Naive thymus-derived CD8-positive, alpha-beta T cell (primary cell): ENCODE results near the gene KLC4. TPM values are rescaled to one million over a fixed set of nuclear protein-coding genes. Genes with fewer than 3 reads are reported as not detected.

Source experiments
- ATAC-seq, 2 donors: fragments of 150-1000 bp; cut with Tn5 transposase in 1 of 2; sonication (Bioruptor Pico), chemical (Tn5 transposase) in 1 of 2; 1 replicate in 1 of 2; 2 replicates in 1 of 2; pipeline ENCODE4 v1.10.0; 2021; ENCODE audit warnings: mild to moderate bottlenecking in 2 of 2, moderate library complexity in 2 of 2
- POLR2A ChIA-PET: fragments of 350-600 bp; sonication (Branson Sonifier 250); formaldehyde crosslinking; loops from one replicate; lab custom pipeline; 2021; ENCODE audit warnings: antibody characterized with exemption; lab: Charles Lee
- DNase-seq, 10 donors: peaks; one replicate each; pipeline versions ENCODE4 v3.0.0 to v3.0.0-alpha.2; 2020 to 2022
- H3K27ac Mint-ChIP-seq, 10 donors: one replicate each; pipeline ENCODE4 v1.8.0; 2020 to 2022; ENCODE audit warnings: mild to moderate bottlenecking in 10 of 10, mixed read lengths in 10 of 10, moderate library complexity in 4 of 10, inconsistent platforms in 1 of 10
- H3K27me3 Mint-ChIP-seq, 5 donors: one replicate each; pipeline ENCODE4 v1.8.0; 2021 to 2022; ENCODE audit warnings: mixed read lengths in 5 of 5
- H3K36me3 Mint-ChIP-seq, 3 donors: one replicate each; pipeline ENCODE4 v1.8.0; 2020 to 2022; ENCODE audit warnings: mixed read lengths in 3 of 3, mild to moderate bottlenecking in 2 of 3, inconsistent platforms in 1 of 3
- H3K4me1 Mint-ChIP-seq, 4 donors: one replicate each; pipeline ENCODE4 v1.8.0; 2021 to 2022; ENCODE audit warnings: mixed read lengths in 4 of 4
- H3K4me3 Mint-ChIP-seq, 10 donors: one replicate each; pipeline ENCODE4 v1.8.0; 2020 to 2022; ENCODE audit warnings: mild to moderate bottlenecking in 10 of 10, mixed read lengths in 10 of 10, moderate library complexity in 6 of 10, inconsistent platforms in 1 of 10
- H3K9me3 Mint-ChIP-seq, 9 donors: one replicate each; pipeline ENCODE4 v1.8.0; 2020 to 2022; ENCODE audit warnings: mixed read lengths in 9 of 9, mild to moderate bottlenecking in 3 of 9, inconsistent platforms in 1 of 9, moderate library complexity in 1 of 9
- polyA plus RNA-seq, 3 donors: library from polyadenylated mRNA; unstranded; fragments of 300-500 nt; fragmentation: Illumina TruSeq; gene quantifications; one replicate each; pipeline ENCODE4 v1.2.3, GENCODE V29; 2021
- total RNA-seq, 8 experiments: library from RNA in 2 of 8; stranded (reverse) in 2 of 8; gene quantifications; one replicate each; pipeline ENCODE4 v1.2.3 and lab custom pipeline; 2021 to 2026

Gene KLC4
- total and polyA plus RNA-seq, 5 experiments from 2014 or later, result 9.9 to 64.6 (median 12.7) TPM

GRCh38 chr6:43020052-43020705 lies 39.3 kb upstream of the KLC4 start:
- POLR2A ChIA-PET, result interaction anchor here (0.6 to 3.7 kb wide), 12 partner anchors 9 to 496 kb away, joined by 3 to 38 read pairs (median 6); partner anchors contain the start of genes CNPY3, CUL7, KLC4 and MRPL2
- Mint-ChIP-seq H3K27me3 (no peaks in the 10 kb centered on the region), H3K4me1 (peaks cover 37 to 60% (median 54%) of the 10 kb centered on the region in 4 donors), H3K36me3 (peaks cover 0 to 52% (median 4%) of the 10 kb centered on the region in 3 donors), H3K27ac (peak overlapping the region; percentile 44 to 93 (median 76)), H3K4me3 (peak overlapping the region; percentile 4 to 97 (median 72)), H3K9me3 (no peaks in the 10 kb centered on the region)
- ATAC-seq (no peak), DNase-seq (peak in 1 of 10 donors; percentile 15)

GRCh38 chr6:43020847-43021246 lies 38.6 kb upstream of the KLC4 start:
- H3K27ac Mint-ChIP-seq, result peak overlapping the region in 9 of 10 donors; percentile 68 to 93 (median 89)
- no peaks in the 10 kb centered on the region for H3K9me3 Mint-ChIP-seq
- H3K4me1 Mint-ChIP-seq, result peaks cover 36 to 54% (median 52%) of the 10 kb centered on the region in 4 donors
- peak in 1 of 10 donors; percentile 57 for DNase-seq
- H3K4me3 Mint-ChIP-seq, result peak overlapping the region; percentile 78 to 99 (median 89)
- peaks cover 0 to 57% (median 4%) of the 10 kb centered on the region in 3 donors for H3K36me3 Mint-ChIP-seq
- POLR2A ChIA-PET, result interaction anchor here (0.6 to 3.7 kb wide), 12 partner anchors 10 to 495 kb away, joined by 3 to 38 read pairs (median 6); partner anchors contain the start of genes CNPY3, CUL7, CUL9 and KLC4
- no peak for ATAC-seq
- H3K27me3 Mint-ChIP-seq, result no peaks in the 10 kb centered on the region

- H3K4me3 Mint-ChIP-seq, result peak within 1 kb of the TSS; percentile 95 to 99 (median 98)
- peak within 1 kb of the TSS; percentile 68 to 97 (median 93) for H3K27ac Mint-ChIP-seq
- H3K27me3 Mint-ChIP-seq, result no peaks in the 10 kb centered on the region
- H3K36me3 Mint-ChIP-seq, result peaks cover 0 to 61% (median 4%) of the 10 kb centered on the region in 3 donors
- DNase-seq, result peak; percentile 39 to 76 (median 58)
- POLR2A ChIA-PET, result interaction anchor here (0.6 to 3.7 kb wide), 14 partner anchors 11 to 495 kb away, joined by 3 to 38 read pairs (median 4); partner anchors contain the start of genes CNPY3, CUL7, CUL9 and KLC4
- peak; percentile 83 to 88 for ATAC-seq
- H3K9me3 Mint-ChIP-seq, result no peaks in the 10 kb centered on the region
- H3K4me1 Mint-ChIP-seq, result peaks cover 34 to 50% (median 48%) of the 10 kb centered on the region in 4 donors
Observed at GRCh38 chr6:43021270-43022047, 38.0 kb upstream of the KLC4 start, which contains the start of gene RRP36. TSS of gene RRP36 (plus strand) at chr6:43021623. CDS start at chr6:43021655, 32 bp downstream.

- DNase-seq (no peak), ATAC-seq (no peak)
- H3K27me3 Mint-ChIP-seq, result no peaks in the 10 kb centered on the region
- H3K4me3 Mint-ChIP-seq, result peak overlapping the region in 8 of 10 donors; percentile 1 to 65 (median 44)
- H3K4me1 Mint-ChIP-seq, result peaks cover 16 to 35% (median 32%) of the 10 kb centered on the region in 4 donors
- peak overlapping the region in 9 of 10 donors; percentile 2 to 88 (median 59) for H3K27ac Mint-ChIP-seq
- POLR2A ChIA-PET, result interaction anchor here (1.0 to 2.8 kb wide), 4 partner anchors 10 to 95 kb away, joined by 3 to 17 read pairs (median 4); partner anchors contain the start of genes CNPY3, KLHDC3 and MEA1
- peaks cover 0 to 64% (median 0%) of the 10 kb centered on the region in 3 donors for H3K36me3 Mint-ChIP-seq
- no peaks in the 10 kb centered on the region for H3K9me3 Mint-ChIP-seq
Observed at GRCh38 chr6:43024436-43024835, 35.0 kb upstream of the KLC4 start.

GRCh38 chr6:43026365-43026764 lies 33.1 kb upstream of the KLC4 start:
- Mint-ChIP-seq H3K4me3 (no peak overlapping the region), H3K27me3 (no peaks in the 10 kb centered on the region), H3K36me3 (peaks cover 0 to 76% (median 4%) of the 10 kb centered on the region in 3 donors), H3K27ac (peak overlapping the region in 1 of 10 donors; percentile 56), H3K4me1 (peaks cover 14 to 26% (median 24%) of the 10 kb centered on the region in 4 donors), H3K9me3 (no peaks in the 10 kb centered on the region)
- no peak for ATAC-seq
- DNase-seq, result peak in 1 of 10 donors; percentile 7
- POLR2A ChIA-PET, result interaction anchor here (1.3 kb wide), 1 partner anchor 97 kb away, joined by 3 read pairs; the partner anchor contains the start of gene CNPY3

GRCh38 chr6:43029120-43029519 lies 30.3 kb upstream of the KLC4 start:
- Mint-ChIP-seq H3K4me3 (no peak overlapping the region), H3K9me3 (no peaks in the 10 kb centered on the region), H3K4me1 (peaks cover 4 to 16% (median 12%) of the 10 kb centered on the region in 4 donors)

GRCh38 chr6:43032326-43032725 lies 27.1 kb upstream of the KLC4 start:
- H3K27me3 Mint-ChIP-seq, result no peaks in the 10 kb centered on the region
- H3K4me3 Mint-ChIP-seq, result no peak overlapping the region
- DNase-seq, result no peak
- POLR2A ChIA-PET, result no interaction called here
- ATAC-seq, result no peak
- H3K9me3 Mint-ChIP-seq, result no peaks in the 10 kb centered on the region
- peaks cover 0 to 5% (median 3%) of the 10 kb centered on the region in 4 donors for H3K4me1 Mint-ChIP-seq
- H3K27ac Mint-ChIP-seq, result peak overlapping the region in 2 of 10 donors; percentile 27 to 86
- peaks cover 0 to 84% (median 7%) of the 10 kb centered on the region in 3 donors for H3K36me3 Mint-ChIP-seq

More at GRCh38 chr6:43029120-43029519, 30.3 kb upstream of the KLC4 start:
- peaks cover 0 to 93% (median 7%) of the 10 kb centered on the region in 3 donors for H3K36me3 Mint-ChIP-seq
- POLR2A ChIA-PET, result interaction anchor here (1.0 kb wide), 1 partner anchor 99 kb away, joined by 4 read pairs; the partner anchor contains the start of gene CNPY3
- H3K27ac Mint-ChIP-seq, result peak overlapping the region in 1 of 10 donors; percentile 43
- no peaks in the 10 kb centered on the region for H3K27me3 Mint-ChIP-seq
- no peak for ATAC-seq
- no peak for DNase-seq

- Mint-ChIP-seq H3K9me3 (no peaks in the 10 kb centered on the region), H3K27me3 (no peaks in the 10 kb centered on the region), H3K36me3 (peaks cover 0 to 79% (median 10%) of the 10 kb centered on the region in 3 donors), H3K4me3 (no peak overlapping the region), H3K27ac (peak overlapping the region in 9 of 10 donors; percentile 18 to 82 (median 55)), H3K4me1 (peaks cover 0 to 4% (median under 1%) of the 10 kb centered on the region in 4 donors)
- POLR2A ChIA-PET, result interaction anchor here (0.6 to 1.0 kb wide), 3 partner anchors 20 to 482 kb away, joined by 3 to 4 read pairs (median 3); partner anchors contain the start of genes CUL7, KLHDC3 and MEA1
- DNase-seq (no peak), ATAC-seq (no peak)
Observed at GRCh38 chr6:43033496-43034189, 25.8 kb upstream of the KLC4 start.

GRCh38 chr6:43034190-43034525 lies 25.3 kb upstream of the KLC4 start:
- Mint-ChIP-seq H3K27ac (peak overlapping the region in 5 of 10 donors; percentile 18 to 82 (median 46)), H3K4me1 (peaks cover 0 to 4% (median under 1%) of the 10 kb centered on the region in 4 donors), H3K4me3 (no peak overlapping the region), H3K27me3 (no peaks in the 10 kb centered on the region), H3K9me3 (no peaks in the 10 kb centered on the region), H3K36me3 (peaks cover 0 to 79% (median 10%) of the 10 kb centered on the region in 3 donors)
- DNase-seq, result no peak
- POLR2A ChIA-PET, result interaction anchor here (0.6 kb wide), 1 partner anchor 483 kb away, joined by 3 read pairs; no protein-coding TSS in a partner anchor
- ATAC-seq, result no peak

- Mint-ChIP-seq H3K27me3 (no peaks in the 10 kb centered on the region), H3K36me3 (peaks cover 0 to 71% (median 6%) of the 10 kb centered on the region in 3 donors), H3K4me3 (no peak overlapping the region), H3K4me1 (peaks cover 0 to 6% (median under 1%) of the 10 kb centered on the region in 4 donors), H3K9me3 (no peaks in the 10 kb centered on the region), H3K27ac (peak overlapping the region in 6 of 10 donors; percentile 17 to 78 (median 39))
- POLR2A ChIA-PET, result interaction anchor here (0.7 to 1.1 kb wide), 3 partner anchors 14 to 23 kb away, joined by 3 to 4 read pairs (median 3); partner anchors contain the start of genes KLHDC3 and MRPL2
- DNase-seq (peak in 1 of 10 donors; percentile 54), ATAC-seq (no peak)
Observed at GRCh38 chr6:43035495-43036194, 23.8 kb upstream of the KLC4 start.

GRCh38 chr6:43036712-43037111 lies 22.7 kb upstream of the KLC4 start:
- no peak overlapping the region for H3K4me3 Mint-ChIP-seq
- H3K27me3 Mint-ChIP-seq, result no peaks in the 10 kb centered on the region
- peaks cover 0 to 69% (median 6%) of the 10 kb centered on the region in 3 donors for H3K36me3 Mint-ChIP-seq
- peaks cover 0 to 8% (median under 1%) of the 10 kb centered on the region in 4 donors for H3K4me1 Mint-ChIP-seq
- POLR2A ChIA-PET, result no interaction called here
- ATAC-seq (no peak), DNase-seq (no peak)
- peak overlapping the region in 2 of 10 donors; percentile 29 to 34 for H3K27ac Mint-ChIP-seq
- H3K9me3 Mint-ChIP-seq, result no peaks in the 10 kb centered on the region
